Glomerular endothelial cell (primary cell): ENCODE results near the gene PI16. TPM values are rescaled to one million over a fixed set of nuclear protein-coding genes. Genes with fewer than 3 reads are reported as not detected.

Source experiments
- total RNA-seq: library from RNA; depleted of rRNA; stranded (reverse); fragments of >200 nt; gene quantifications from 2 replicates; pipeline ENCODE4 v1.2.3, GENCODE V29; 2015

Gene PI16
- total RNA-seq, 1 donor from 2014 or later: 0.23 TPM

Other genes starting within 250 kb of the PI16 start
- 5.0 and 25.7 TPM in 2 replicates for gene CPNE5, start 115.3 kb upstream of the PI16 start, total RNA-seq
- gene PPIL1, start 79.9 kb upstream of the PI16 start, total RNA-seq: 25.4 and 33.3 TPM in 2 replicates
- 30.4 and 36.8 TPM in 2 replicates for gene C6orf89, start 68.8 kb upstream of the PI16 start, total RNA-seq
- gene MTCH1, start 31.5 kb downstream of the PI16 start, total RNA-seq: 263 and 294 TPM in 2 replicates
- gene FGD2, start 50.9 kb downstream of the PI16 start, total RNA-seq: not detected in 2 replicates
- 3.6 and 10.6 TPM in 2 replicates for gene PIM1, start 215.4 kb downstream of the PI16 start, total RNA-seq